Activated naive CD8-positive, alpha-beta T cell treated with anti-CD3 and anti-CD28 coated beads, Interleukin-2, amount 50 U/mL, for 24 hours (primary cell): ENCODE results near the gene CYP19A1.

Experiments used
- ATAC-seq: fragments of 150-1000 bp; cut with Tn5 transposase; one replicate; pipeline ENCODE4 v1.10.0; 2021
- DNase-seq: peaks from one replicate; pipeline ENCODE4 v3.0.0; 2021
- H3K27ac Mint-ChIP-seq: one replicate; pipeline ENCODE4 v1.8.0; 2021; ENCODE audit warnings: mild to moderate bottlenecking, mixed read lengths
- H3K27me3 Mint-ChIP-seq: one replicate; pipeline ENCODE4 v1.8.0; 2021; ENCODE audit warnings: mixed read lengths
- H3K36me3 Mint-ChIP-seq: one replicate; pipeline ENCODE4 v1.8.0; 2021; ENCODE audit warnings: low read depth, mixed read lengths
- H3K4me1 Mint-ChIP-seq: one replicate; pipeline ENCODE4 v1.8.0; 2021; ENCODE audit warnings: mixed read lengths
- H3K4me3 Mint-ChIP-seq: one replicate; pipeline ENCODE4 v1.8.0; 2021; ENCODE audit warnings: mild to moderate bottlenecking, moderate library complexity, mixed read lengths
- H3K9me3 Mint-ChIP-seq: one replicate; pipeline ENCODE4 v1.8.0; 2021; ENCODE audit warnings: mixed read lengths

The CYP19A1 gene

DNA sequence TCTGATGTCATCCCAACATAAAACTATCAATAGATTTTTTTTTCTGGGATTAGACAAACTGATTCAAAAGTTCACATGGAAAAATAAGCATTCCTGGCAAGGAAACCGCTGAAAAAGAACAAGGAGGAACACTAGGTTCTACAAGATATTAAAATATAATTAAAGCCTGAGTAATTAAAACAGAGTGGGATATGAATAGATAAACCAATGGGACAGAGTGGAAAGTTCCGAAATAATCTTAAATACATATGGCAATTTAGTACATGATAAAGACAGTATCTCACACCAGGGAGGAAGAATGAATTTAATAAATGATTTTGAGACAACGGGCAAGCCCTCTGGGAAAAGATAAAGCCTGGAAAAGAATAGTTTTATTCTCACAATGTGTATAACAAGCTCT lies 7.7 kb upstream of the CYP19A1 start:
- Mint-ChIP-seq H3K4me3 (no peak overlapping the region), H3K4me1 (no peaks in the 10 kb centered on the region), H3K27ac (no peak overlapping the region)

DNA sequence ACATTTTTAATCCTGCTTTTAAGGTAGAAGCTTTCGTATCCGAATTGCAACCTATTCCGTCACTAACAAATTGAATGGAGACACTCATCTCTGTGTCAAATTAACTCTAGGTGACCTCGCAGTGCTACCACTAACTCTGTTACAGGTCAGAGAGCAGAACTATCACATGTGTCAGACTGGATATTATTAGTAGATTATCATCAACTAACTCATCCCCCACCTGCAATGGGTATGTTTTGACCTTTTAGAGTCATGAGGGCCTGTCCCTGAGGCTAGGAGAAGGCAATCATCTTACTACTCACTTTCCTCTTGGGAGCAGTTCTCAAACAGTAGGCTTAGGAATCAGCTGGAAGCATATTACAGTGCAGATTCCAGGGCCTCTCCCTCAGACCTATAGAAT lies 5.1 kb upstream of the CYP19A1 start:
- no peaks in the 10 kb centered on the region for H3K4me1 Mint-ChIP-seq
- H3K27me3 Mint-ChIP-seq, result peaks cover 14% of the 10 kb centered on the region

More for the DNA sequence above, 7.7 kb upstream of the CYP19A1 start:
- no peak for ATAC-seq
- H3K9me3 Mint-ChIP-seq, result no peaks in the 10 kb centered on the region
- H3K27me3 Mint-ChIP-seq, result peaks cover 11% of the 10 kb centered on the region
- H3K36me3 Mint-ChIP-seq, result no peaks in the 10 kb centered on the region
- no peak for DNase-seq

DNA sequence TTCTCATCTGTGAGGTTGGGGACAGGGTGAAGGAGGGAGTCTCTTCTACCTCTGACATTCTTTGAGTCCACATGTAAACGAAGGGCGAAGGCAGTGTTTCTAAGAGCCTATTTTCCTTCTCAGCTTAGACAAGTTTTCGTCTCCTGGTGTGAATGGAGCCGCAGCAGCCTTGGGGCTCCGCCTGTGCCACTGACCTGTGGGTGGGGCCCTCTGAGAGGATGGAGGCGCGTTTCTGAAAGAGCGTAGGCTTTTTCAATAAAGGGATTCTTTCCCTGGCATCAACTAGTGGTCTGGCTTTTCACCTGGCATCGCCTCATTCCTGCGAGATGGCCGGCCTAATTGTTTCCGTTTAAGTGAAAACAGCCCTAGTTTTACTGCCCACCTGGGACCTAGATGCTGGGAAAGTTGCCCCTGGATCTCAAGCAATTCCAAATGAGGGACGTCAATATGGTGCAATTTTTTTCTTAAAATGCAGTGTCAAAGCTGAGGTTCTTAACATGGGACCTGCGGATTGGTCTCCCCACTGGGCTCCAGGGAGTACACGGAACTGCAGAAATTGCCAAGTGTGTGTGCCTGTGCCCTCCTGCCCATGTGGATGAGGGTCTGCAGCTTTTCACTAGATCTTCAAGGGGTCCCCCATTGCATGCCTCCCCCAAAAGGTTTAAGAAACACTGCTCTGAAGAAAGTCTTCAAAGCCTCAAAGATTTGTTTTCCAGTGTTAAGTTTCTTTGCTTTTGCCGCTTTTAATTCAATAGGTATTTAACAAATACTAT lies 4.0 kb upstream of the CYP19A1 start:
- no peak for ATAC-seq
- no peak overlapping the region for H3K4me3 Mint-ChIP-seq

More for the DNA sequence above, 5.1 kb upstream of the CYP19A1 start:
- no peak for DNase-seq
- Mint-ChIP-seq H3K27ac (no peak overlapping the region), H3K9me3 (no peaks in the 10 kb centered on the region), H3K4me3 (no peak overlapping the region), H3K36me3 (no peaks in the 10 kb centered on the region)
- no peak for ATAC-seq

DNA sequence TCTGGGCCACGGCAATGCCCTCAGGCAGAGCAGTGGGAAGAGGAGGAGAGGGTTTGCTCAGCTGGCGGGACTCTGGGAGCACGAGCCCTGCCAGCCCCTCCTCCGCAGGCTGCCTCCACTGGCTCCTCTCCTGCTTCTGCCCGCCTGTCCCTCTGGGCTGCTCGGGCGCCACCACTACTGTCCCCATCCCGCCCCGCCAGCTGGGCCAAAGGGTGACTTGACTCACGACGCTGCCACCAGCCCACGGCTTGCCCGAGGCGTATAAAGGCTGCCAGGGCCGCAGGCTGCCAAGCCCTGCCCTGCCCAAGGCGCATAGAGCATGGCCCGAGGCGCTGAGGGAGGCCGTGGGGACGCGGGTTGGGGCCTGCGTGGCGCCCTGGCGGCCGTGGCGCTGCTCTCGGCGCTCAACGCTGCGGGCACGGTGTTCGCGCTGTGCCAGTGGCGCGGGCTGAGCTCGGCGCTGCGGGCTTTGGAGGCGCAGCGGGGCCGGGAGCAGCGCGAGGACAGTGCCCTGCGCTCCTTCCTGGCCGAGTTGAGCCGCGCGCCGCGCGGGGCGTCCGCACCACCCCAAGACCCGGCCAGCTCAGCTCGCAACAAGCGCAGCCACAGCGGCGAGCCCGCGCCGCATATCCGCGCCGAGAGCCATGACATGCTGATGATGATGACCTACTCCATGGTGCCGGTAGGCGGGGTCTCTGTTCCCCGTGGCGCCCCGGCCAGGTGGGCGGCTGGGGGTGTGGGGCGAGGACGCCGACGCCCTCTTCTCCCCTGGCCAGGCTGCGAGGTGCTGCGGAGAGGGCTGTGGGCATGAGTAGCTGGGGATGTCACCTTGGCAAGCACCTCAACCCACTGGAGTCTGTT lies 3.2 kb upstream of the CYP19A1 start, which contains the start of gene GLDN:
Gene GLDN, plus strand, starts transcription at position 290 of the 861 bp plus-strand sequence. Its CDS starts 30 bp downstream, at position 320.
- ATAC-seq, result no peak

More for the DNA sequence above, 4.0 kb upstream of the CYP19A1 start:
- DNase-seq, result no peak
- H3K27me3 Mint-ChIP-seq, result peaks cover 14% of the 10 kb centered on the region
- no peak overlapping the region for H3K27ac Mint-ChIP-seq
- H3K36me3 Mint-ChIP-seq, result no peaks in the 10 kb centered on the region
- H3K4me1 Mint-ChIP-seq, result no peaks in the 10 kb centered on the region
- no peaks in the 10 kb centered on the region for H3K9me3 Mint-ChIP-seq

DNA sequence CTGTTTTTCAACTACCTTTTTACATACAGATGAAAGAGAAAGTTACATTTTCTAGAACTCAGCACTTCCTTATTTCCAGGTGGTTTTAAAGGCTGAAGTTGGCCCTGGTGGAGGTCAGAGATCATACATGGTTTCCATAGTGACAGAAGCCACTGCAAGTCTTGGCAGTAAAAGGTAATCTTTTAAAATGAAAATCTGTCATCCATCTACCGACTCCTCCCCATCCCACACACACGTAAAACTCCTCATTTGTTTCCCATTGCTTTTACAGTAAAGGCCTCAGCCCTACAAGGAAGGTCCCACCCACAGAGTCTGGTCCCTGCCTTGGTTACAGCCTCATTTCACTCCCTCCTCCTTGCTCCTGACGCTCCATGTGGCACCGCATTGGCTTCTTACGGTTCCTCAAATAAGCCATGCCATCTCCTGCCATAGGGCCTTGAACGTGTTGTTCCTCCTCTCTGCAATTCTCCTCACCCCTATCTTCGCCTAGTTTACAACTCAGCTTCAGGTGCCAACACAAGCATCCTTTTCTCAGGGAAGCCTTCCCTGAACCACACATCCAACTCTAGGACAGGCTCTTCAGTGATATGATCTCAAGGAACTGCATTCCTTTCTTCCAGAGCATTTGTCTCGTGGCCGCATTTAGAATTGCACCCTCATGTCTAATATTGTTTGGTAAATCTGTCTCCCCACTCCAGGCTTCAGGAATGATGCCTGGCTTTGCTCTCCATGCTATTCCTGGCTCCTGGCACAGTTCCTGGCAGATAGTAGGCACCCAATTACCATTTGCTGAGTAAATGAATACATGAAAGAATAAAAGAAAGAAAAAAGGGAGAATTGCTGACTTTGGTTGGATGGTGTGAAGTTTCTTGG lies 2.6 kb downstream of the CYP19A1 start:
- no peak for DNase-seq
- peaks cover 2% of the 10 kb centered on the region for H3K27me3 Mint-ChIP-seq
- H3K4me1 Mint-ChIP-seq, result peaks cover 5% of the 10 kb centered on the region
- ATAC-seq, result no peak
- no peaks in the 10 kb centered on the region for H3K9me3 Mint-ChIP-seq
- no peaks in the 10 kb centered on the region for H3K36me3 Mint-ChIP-seq
- H3K4me3 Mint-ChIP-seq, result no peak overlapping the region
- H3K27ac Mint-ChIP-seq, result no peak overlapping the region

More for the DNA sequence above, 3.2 kb upstream of the CYP19A1 start, which contains the start of gene GLDN:
- DNase-seq, result no peak
- no peak within 1 kb of the TSS for H3K27ac Mint-ChIP-seq
- peaks cover 14% of the 10 kb centered on the region for H3K27me3 Mint-ChIP-seq
- no peaks in the 10 kb centered on the region for H3K36me3 Mint-ChIP-seq
- H3K4me1 Mint-ChIP-seq, result no peaks in the 10 kb centered on the region
- H3K4me3 Mint-ChIP-seq, result no peak within 1 kb of the TSS
- no peaks in the 10 kb centered on the region for H3K9me3 Mint-ChIP-seq

DNA sequence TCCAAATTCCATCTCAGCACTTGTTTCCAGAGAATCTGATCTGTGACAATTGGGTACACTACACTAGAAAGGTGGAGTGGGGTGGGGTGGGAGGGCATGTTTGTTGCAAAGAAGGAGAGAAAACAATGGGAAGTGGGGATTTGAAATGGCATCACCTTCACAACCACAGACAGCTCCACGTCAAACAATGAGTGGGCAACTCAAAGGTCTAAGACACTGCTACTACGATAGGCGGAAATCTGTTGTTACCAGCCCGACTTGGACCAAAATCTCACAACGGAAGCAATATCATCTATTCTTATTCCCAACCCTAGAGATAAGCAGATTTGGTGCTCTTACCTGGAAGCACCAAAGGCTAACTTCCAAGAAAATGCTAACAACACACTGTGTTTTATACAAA lies 3.3 kb downstream of the CYP19A1 start:
- ATAC-seq, result no peak
- no peaks in the 10 kb centered on the region for H3K9me3 Mint-ChIP-seq
- no peaks in the 10 kb centered on the region for H3K36me3 Mint-ChIP-seq
- peaks cover 2% of the 10 kb centered on the region for H3K27me3 Mint-ChIP-seq
- H3K27ac Mint-ChIP-seq, result no peak overlapping the region
- DNase-seq, result no peak
- H3K4me1 Mint-ChIP-seq, result peaks cover 5% of the 10 kb centered on the region
- H3K4me3 Mint-ChIP-seq, result no peak overlapping the region

DNA sequence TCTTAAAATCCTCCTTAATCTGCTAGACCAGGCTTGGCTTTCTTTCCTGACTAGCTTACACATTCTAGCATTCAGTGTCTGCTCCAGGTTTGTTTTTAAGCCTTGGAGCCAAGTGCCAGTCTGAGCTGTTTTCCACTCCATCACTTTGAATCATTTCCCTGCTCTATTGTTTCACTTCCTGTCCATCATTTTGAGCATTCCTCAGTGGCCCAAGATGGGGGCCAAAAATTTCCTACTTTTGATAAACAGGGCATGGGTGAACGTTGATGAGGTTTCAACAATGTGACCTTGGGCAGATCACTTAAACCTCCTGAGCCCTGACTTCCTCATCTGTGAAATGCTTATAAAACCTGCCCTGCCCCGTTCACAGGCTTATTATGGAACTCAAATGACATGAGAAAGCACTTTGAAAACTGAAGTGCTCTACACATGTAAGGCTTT lies 4.4 kb downstream of the CYP19A1 start:
- Mint-ChIP-seq H3K9me3 (no peaks in the 10 kb centered on the region), H3K4me1 (peaks cover 5% of the 10 kb centered on the region), H3K27me3 (peaks cover 2% of the 10 kb centered on the region), H3K4me3 (no peak overlapping the region), H3K27ac (no peak overlapping the region), H3K36me3 (no peaks in the 10 kb centered on the region)
- DNase-seq (no peak), ATAC-seq (no peak)

DNA sequence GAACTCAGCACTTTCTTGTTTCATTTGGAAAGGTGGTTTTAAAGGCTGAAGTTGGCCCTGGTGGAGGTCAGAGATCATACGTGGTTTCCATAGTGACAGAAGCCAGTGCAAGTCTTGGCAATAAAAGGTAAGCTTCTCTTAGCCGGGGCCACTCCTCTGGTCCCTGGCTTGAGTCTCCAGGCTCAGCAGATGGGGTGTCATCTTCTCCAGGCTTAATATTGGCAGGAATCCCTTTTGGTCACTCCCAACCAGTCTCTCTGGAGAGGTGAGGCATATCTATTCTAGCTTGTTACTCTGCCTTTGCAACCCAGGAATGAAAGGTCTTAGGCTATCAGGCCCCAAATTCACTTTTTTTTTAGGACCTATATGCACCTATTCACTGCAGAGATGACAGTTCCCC lies 4.8 kb downstream of the CYP19A1 start:
- no peaks in the 10 kb centered on the region for H3K36me3 Mint-ChIP-seq
- no peak overlapping the region for H3K27ac Mint-ChIP-seq
- peaks cover 2% of the 10 kb centered on the region for H3K27me3 Mint-ChIP-seq
- ATAC-seq, result no peak
- H3K4me3 Mint-ChIP-seq, result no peak overlapping the region
- H3K9me3 Mint-ChIP-seq, result no peaks in the 10 kb centered on the region
- peaks cover 5% of the 10 kb centered on the region for H3K4me1 Mint-ChIP-seq
- DNase-seq, result no peak

DNA sequence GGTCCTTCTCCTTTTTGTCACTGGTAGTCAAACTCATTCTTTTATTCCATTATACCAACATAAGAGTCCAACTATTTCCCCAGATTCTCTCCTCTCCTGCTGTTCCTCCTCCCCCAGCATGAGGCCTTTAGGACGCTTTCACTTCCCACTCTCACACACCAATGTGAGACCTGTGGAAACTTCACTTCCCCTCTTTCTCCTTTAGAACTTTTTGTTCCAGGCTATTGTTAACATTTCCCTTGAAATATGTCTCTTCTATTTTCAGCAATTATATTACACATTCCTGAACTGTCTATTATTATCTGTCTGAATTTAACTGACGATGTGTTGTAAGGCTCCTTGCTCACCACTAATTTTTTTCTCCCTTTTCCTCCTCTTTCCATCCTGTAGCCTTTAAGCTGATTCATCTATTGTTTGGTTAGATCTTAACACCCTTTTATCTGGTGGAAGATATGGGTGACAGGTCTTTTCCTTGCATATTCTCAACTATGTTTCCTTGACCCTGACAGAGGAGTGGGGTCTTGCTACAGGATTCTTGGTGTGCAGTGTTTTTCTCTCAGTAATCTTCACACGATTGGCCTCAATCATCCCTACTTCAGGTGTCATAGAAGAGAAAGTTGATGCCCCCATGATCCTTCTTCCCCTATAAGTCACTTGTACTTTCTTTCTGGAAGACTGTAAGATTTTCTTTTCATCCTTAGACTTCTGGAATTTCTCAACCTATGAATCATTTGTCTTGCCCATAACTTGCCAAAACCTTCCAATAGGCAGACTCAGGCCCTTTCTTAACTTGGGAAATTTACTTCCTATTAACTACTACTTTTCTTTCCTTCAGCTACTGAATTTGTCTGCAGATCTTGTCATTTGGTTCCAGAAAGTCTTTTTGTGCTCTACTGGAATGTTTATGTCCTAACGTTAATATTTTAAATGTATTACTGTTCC lies 5.9 kb downstream of the CYP19A1 start:
- DNase-seq (no peak), ATAC-seq (no peak)
- Mint-ChIP-seq H3K36me3 (no peaks in the 10 kb centered on the region), H3K4me1 (peaks cover 5% of the 10 kb centered on the region), H3K27me3 (peaks cover 2% of the 10 kb centered on the region), H3K9me3 (no peaks in the 10 kb centered on the region), H3K4me3 (no peak overlapping the region), H3K27ac (no peak overlapping the region)

DNA sequence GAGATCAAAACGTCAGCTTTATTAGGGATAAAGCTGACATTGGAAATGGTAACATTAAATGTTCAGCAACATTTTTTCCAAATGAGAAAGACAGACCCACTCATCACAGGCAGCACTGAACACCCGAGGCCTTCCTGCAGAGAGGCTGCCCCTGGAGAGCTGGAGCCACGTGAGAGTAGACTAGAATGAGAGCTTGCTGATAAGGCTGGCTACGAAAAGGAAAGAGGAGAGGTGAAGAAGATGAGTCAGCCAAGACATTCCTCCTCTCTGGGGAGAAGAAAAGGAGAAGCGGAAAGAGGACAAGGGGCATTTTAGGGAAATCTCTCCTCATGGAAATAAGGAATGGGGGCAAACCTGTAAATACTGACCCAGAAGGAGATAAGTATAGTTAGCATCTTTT lies 7.3 kb downstream of the CYP19A1 start:
- Mint-ChIP-seq H3K4me1 (peaks cover 5% of the 10 kb centered on the region), H3K36me3 (no peaks in the 10 kb centered on the region), H3K4me3 (no peak overlapping the region)

DNA sequence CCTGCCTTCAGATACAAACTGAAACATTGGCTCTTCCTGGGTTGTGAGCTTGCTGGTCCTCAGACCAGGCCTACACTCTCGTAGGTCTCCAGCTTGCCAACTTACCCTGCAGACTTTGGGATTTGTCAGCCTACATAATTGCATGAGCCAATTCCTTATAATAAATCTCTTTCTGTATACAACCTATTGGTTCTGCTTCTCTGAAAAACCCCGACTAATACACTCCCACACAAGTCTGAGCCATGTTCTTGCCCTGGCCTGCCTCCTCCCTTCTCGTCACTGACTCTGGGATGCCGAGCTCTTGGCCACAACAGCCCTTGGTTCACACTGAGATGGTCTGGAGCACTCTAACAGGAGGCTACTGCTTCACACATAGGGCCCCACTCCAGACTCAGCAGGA lies 9.5 kb downstream of the CYP19A1 start:
- DNase-seq (no peak), ATAC-seq (no peak)
- Mint-ChIP-seq H3K9me3 (no peaks in the 10 kb centered on the region), H3K27me3 (peaks cover 4% of the 10 kb centered on the region), H3K4me1 (no peaks in the 10 kb centered on the region), H3K36me3 (no peaks in the 10 kb centered on the region), H3K27ac (no peak overlapping the region), H3K4me3 (no peak overlapping the region)

More for the DNA sequence above, 7.3 kb downstream of the CYP19A1 start:
- ATAC-seq (no peak), DNase-seq (no peak)
- Mint-ChIP-seq H3K27me3 (peaks cover 5% of the 10 kb centered on the region), H3K27ac (no peak overlapping the region), H3K9me3 (no peaks in the 10 kb centered on the region)

DNA sequence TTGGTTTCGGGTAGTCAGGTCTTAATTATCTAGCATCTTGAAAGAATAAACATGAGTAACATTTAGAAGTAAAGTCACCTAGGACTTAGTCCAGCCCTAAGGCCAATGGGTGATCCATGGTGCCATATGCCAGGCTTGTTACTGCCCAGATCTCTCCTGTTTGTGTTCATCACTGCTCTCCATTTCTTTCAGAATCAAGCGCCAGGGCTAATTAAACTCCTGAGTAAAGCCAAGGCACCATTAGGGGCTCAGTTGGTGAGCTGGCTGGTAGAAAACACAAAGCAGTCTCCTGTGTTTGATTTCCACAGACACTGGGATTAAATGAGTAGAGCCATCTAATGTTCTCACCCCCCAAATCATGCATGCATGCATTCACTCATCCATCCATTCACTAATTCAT lies 11.3 kb downstream of the CYP19A1 start:
- Mint-ChIP-seq H3K27ac (no peak overlapping the region), H3K4me3 (no peak overlapping the region), H3K27me3 (peaks cover 4% of the 10 kb centered on the region), H3K4me1 (no peaks in the 10 kb centered on the region), H3K9me3 (no peaks in the 10 kb centered on the region), H3K36me3 (no peaks in the 10 kb centered on the region)
- ATAC-seq (no peak), DNase-seq (no peak)

DNA sequence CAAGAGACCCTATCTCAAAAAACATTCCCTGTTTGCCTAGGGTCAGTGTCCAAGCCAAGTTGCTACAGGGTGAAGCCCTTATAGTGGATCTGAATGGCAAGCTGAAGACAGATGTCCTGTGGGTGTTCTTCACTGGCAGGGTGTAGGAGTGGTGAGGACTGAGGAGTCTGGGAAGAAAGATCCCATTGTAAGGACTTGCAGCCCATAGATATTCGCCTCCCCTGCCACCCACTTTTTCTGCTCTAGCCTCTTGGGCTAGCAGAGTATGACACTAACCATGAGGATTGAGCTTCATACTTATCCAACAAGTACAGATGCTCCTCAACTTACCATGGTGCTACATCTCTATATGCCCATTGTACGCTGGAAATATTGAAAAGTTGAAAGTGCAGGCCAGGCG lies 13.2 kb downstream of the CYP19A1 start:
- Mint-ChIP-seq H3K4me3 (no peak overlapping the region), H3K27me3 (peaks cover 4% of the 10 kb centered on the region), H3K36me3 (no peaks in the 10 kb centered on the region), H3K27ac (no peak overlapping the region), H3K9me3 (no peaks in the 10 kb centered on the region), H3K4me1 (no peaks in the 10 kb centered on the region)
- no peak for ATAC-seq
- DNase-seq, result no peak
